Activated CD4-positive, alpha-beta memory T cell treated with anti-CD3 and anti-CD28 coated beads for 36 hours (primary cell): ENCODE measurements around the gene SLC5A8. TPM values are rescaled to one million over a fixed set of nuclear protein-coding genes. Genes with fewer than 3 reads are reported as not detected.
"Not testable (repeated sequence)": the region's sequence is repeated elsewhere in the genome, so short reads cannot be mapped to it uniquely, and the experiment has no call there.

Source experiments
- CTCF ChIA-PET: fragments of 350-600 bp; sonication (Branson Sonifier 250); formaldehyde crosslinking; loops from one replicate; lab custom pipeline; 2021; ENCODE audit warnings: antibody characterized with exemption, inconsistent platforms; lab: Charles Lee
- POLR2A ChIA-PET: fragments of 350-600 bp; sonication (Branson Sonifier 250); formaldehyde crosslinking; loops from one replicate; lab custom pipeline; 2021; ENCODE audit warnings: antibody characterized with exemption; lab: Charles Lee
- DNase-seq: peaks from one replicate; pipeline ENCODE4 v3.0.0-alpha.2; 2020
- H3K27ac Mint-ChIP-seq: one replicate; pipeline ENCODE4 v1.8.0; 2021; ENCODE audit warnings: mixed read lengths
- H3K27me3 Mint-ChIP-seq: one replicate; pipeline ENCODE4 v1.8.0; 2021; ENCODE audit warnings: mixed read lengths
- H3K36me3 Mint-ChIP-seq: one replicate; pipeline ENCODE4 v1.8.0; 2021; ENCODE audit warnings: mixed read lengths
- H3K4me1 Mint-ChIP-seq: one replicate; pipeline ENCODE4 v1.8.0; 2021; ENCODE audit warnings: low read depth, mixed read lengths
- H3K4me3 Mint-ChIP-seq: one replicate; pipeline ENCODE4 v1.8.0; 2021; ENCODE audit warnings: mild to moderate bottlenecking, mixed read lengths
- H3K9me3 Mint-ChIP-seq: one replicate; pipeline ENCODE4 v1.8.0; 2021; ENCODE audit warnings: mixed read lengths
- intact Hi-C: fragments of 100-400 bp; cut with micrococcal nuclease; formaldehyde crosslinking; loops from one replicate; pipeline ENCODE4 v1.15.1; 2023
- total RNA-seq, 2 experiments: library from RNA; stranded (reverse); gene quantifications; one replicate each; pipeline ENCODE4 v1.2.3, GENCODE V29; 2021

The SLC5A8 gene
- total RNA-seq, 2 experiments from 2014 or later, result not detected

DNA sequence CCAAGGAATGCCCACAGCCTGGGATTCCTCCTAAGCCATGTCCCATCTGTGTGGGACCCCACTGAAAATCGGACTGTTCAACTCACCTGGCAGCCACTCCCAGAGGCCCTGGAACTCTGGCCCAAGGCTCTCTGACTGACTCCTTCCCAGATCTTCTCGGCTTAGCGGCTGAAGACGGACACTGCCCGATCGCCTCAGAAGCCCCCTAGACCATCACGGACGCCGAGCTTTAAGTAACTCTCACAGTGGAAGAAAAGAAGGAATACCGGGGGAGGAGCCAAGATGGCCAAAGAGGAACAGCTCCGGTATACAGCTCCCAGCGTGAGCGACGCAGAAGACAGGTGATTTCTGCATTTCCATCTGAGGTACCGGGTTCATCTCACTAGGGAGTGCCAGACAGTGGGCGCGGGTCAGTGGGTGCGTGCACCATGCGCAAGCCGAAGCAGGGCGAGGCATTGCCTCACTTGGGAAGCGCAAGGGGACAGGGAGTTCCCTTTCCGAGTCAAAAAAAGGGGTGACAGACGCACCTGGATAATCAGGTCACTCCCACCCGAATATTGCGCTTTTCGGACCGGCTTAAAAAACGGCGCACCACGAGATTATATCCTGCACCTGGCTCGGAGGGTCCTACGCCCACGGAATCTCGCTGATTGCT is 64.1 kb downstream of the SLC5A8 start:
- H3K27ac Mint-ChIP-seq, H3K4me1 Mint-ChIP-seq, H3K4me3 Mint-ChIP-seq, DNase-seq, POLR2A ChIA-PET, H3K9me3 Mint-ChIP-seq, H3K36me3 Mint-ChIP-seq, intact Hi-C loops, H3K27me3 Mint-ChIP-seq, CTCF ChIA-PET: not testable (repeated sequence)

DNA sequence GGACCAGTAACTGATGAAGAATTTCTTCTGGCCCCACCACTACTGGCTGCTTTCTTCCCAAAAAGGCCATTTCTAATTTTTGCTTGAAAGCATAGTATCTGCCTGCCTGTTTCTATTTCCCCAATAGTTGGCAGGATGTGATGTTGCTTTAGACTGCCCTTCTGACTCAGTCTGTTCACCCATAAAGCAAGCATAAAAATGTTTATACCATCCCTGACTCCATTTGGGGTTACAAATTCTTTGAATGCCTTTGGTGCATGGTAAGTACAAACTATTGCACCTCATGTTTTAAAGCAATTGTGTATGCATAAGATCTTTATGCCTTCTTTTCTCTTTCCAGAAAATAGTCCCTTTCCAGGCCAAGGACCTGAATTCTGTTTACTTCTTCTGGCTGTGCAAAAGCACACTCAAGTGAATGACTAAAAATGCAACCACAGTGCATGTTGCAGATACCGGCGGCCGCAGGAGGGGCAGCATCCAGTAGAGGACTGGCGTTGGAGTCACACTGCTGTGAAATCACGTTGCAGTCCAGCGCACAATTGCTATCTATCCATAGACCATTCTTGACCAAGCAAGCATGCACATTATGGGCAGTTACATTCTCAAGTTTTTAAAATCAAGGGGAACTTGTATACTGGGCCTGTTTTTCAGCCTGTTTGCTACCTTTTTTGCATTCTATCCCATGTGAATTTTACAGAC is 82.4 kb downstream of the SLC5A8 start:
- peaks cover 2% of the 10 kb centered on the region for H3K27me3 Mint-ChIP-seq
- POLR2A ChIA-PET, result no interaction called here
- H3K4me1 Mint-ChIP-seq, result no peaks in the 10 kb centered on the region
- H3K27ac Mint-ChIP-seq, result no peak overlapping the region
- H3K9me3 Mint-ChIP-seq, result no peaks in the 10 kb centered on the region
- intact Hi-C loops, result no loop called here
- CTCF ChIA-PET, result no interaction called here
- H3K36me3 Mint-ChIP-seq, result no peaks in the 10 kb centered on the region
- no peak overlapping the region for H3K4me3 Mint-ChIP-seq
- no peak for DNase-seq

DNA sequence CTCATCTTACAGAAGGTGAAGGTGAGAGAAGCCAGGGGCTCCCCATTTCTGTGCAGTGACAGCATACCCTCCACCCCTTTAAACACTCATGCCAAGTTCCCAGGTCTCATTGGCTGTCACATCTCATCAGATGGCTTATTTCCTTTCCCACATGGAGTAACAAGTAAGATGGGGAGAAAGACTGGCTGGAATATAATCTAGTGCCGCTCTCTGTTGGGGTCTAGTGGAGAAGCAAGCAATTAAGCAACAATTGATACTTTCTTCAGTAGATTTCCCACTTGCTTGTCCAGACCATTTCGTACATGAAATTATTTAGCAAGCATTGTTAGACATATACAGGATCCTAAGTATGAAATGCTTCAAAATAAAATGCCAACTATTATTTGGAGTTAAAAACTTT is 92.2 kb downstream of the SLC5A8 start:
- intact Hi-C loops, result no loop called here
- Mint-ChIP-seq H3K9me3 (peaks cover 2% of the 10 kb centered on the region), H3K27ac (no peak overlapping the region), H3K27me3 (no peaks in the 10 kb centered on the region), H3K4me3 (no peak overlapping the region), H3K4me1 (no peaks in the 10 kb centered on the region), H3K36me3 (no peaks in the 10 kb centered on the region)
- ChIA-PET POLR2A (no interaction called here), CTCF (no interaction called here)
- no peak for DNase-seq

DNA sequence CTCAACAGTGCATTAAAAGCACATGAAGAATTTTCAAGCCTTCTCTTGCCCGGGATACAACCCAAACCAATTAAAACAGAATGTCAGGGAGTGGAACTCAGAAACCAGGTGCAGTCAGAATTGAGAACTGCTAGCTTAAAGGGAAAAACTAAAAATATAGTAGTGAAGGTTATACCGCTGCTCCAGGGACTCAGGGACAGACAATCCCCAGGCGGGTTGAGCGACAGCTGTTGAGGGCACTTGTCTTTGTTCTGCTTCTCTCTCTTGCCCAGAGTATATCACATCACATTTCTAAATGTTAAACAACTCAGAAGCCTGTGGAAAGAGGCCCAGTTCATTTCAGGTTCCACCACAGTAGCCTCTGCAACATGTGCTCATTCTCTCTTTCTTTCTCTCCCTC is 93.1 kb downstream of the SLC5A8 start:
- intact Hi-C loops, result no loop called here

DNA sequence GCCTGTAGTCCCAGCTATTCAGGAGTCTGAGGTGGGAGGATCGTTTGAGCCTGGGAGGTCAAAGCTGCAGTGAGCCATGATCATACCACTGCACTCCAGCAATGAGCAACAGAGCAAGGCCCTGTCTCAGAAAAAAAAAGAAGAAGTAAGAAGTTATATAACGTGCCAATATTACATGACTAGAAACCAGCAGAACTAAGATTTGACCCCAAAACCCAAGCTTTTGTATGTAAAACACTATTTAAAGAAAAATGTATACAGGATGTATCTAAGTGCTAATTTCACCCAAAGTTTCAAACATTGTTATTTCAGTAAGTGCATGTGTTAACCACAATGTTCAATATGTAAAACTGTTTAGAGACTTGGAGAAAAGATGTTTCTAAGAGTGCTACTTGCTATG is 94.7 kb downstream of the SLC5A8 start:
- POLR2A ChIA-PET, result no interaction called here
- no peaks in the 10 kb centered on the region for H3K4me1 Mint-ChIP-seq
- H3K4me3 Mint-ChIP-seq, result no peak overlapping the region
- no peaks in the 10 kb centered on the region for H3K27me3 Mint-ChIP-seq
- intact Hi-C loops, result no loop called here
- DNase-seq, result no peak
- CTCF ChIA-PET, result no interaction called here
- no peak overlapping the region for H3K27ac Mint-ChIP-seq
- H3K36me3 Mint-ChIP-seq, result no peaks in the 10 kb centered on the region
- H3K9me3 Mint-ChIP-seq, result peaks cover 2% of the 10 kb centered on the region

More for the DNA sequence above, 93.1 kb downstream of the SLC5A8 start:
- no peaks in the 10 kb centered on the region for H3K4me1 Mint-ChIP-seq
- no peak for DNase-seq
- CTCF ChIA-PET, result no interaction called here
- H3K9me3 Mint-ChIP-seq, result peaks cover 2% of the 10 kb centered on the region
- no peak overlapping the region for H3K4me3 Mint-ChIP-seq
- no peaks in the 10 kb centered on the region for H3K27me3 Mint-ChIP-seq
- POLR2A ChIA-PET, result no interaction called here
- H3K36me3 Mint-ChIP-seq, result no peaks in the 10 kb centered on the region
- H3K27ac Mint-ChIP-seq, result no peak overlapping the region

DNA sequence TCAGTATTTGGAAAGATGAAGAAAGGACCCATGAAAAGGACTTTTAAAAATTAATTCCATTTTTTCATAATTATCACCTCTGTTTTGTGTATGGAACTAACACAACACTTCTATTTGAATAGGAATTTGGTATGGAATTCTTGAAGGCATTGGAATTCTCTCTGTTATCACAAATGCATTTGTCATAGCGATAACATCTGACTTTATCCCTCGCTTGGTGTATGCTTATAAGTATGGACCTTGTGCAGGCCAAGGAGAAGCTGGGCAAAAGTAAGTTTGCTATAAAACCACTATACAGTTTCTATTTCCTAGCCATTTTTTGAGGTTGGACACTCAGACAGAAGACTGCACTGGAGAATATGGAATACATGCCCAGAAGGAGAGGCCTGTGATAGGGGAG is 98.6 kb downstream of the SLC5A8 start:
- CTCF ChIA-PET, result no interaction called here
- no peak for DNase-seq
- Mint-ChIP-seq H3K27ac (no peak overlapping the region), H3K27me3 (no peaks in the 10 kb centered on the region), H3K4me1 (no peaks in the 10 kb centered on the region), H3K4me3 (no peak overlapping the region), H3K36me3 (no peaks in the 10 kb centered on the region), H3K9me3 (no peaks in the 10 kb centered on the region)
- intact Hi-C loops, result no loop called here
- POLR2A ChIA-PET, result no interaction called here

DNA sequence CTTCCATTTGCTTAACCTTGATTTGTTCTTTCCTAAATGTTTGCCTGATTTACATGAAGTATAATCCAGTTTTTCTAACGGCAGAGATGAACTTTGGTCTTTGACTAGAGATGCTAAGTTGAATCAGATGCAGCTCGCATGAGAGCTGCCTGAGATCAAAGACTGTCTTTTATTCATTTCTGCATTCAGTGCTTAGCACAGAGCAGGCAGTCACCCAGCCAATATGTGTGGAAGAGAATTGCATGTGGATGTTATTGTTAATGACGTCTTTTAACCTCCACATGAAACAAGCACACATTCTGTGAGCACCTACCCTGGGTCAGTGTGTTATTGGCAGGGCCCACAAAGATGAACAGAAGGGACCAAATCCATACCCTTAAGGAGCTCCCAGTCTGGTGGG is 99.2 kb downstream of the SLC5A8 start:
- intact Hi-C loops, result no loop called here
- Mint-ChIP-seq H3K4me1 (no peaks in the 10 kb centered on the region), H3K27ac (no peak overlapping the region), H3K4me3 (no peak overlapping the region), H3K36me3 (no peaks in the 10 kb centered on the region), H3K27me3 (no peaks in the 10 kb centered on the region), H3K9me3 (no peaks in the 10 kb centered on the region)
- ChIA-PET CTCF (no interaction called here), POLR2A (no interaction called here)
- no peak for DNase-seq

DNA sequence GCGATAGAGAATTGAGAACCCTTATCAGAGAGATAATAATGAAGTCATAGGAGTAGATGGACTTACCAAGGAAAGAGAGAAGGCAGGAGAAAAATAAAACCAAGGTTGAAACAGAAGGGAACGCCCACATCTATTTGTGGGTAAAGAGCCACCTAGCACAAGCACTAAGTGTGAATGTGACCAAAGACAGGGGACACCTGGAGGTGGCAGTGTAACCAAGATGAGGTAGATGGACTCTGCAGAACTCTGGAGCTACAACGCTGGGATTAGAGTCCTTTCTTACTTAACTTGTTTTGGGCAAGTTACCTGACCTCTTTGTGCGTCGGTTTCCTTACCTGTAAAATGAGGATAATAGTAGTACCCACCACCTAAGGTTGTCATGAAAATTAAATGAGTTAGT is 101.9 kb downstream of the SLC5A8 start:
- Mint-ChIP-seq H3K4me1 (no peaks in the 10 kb centered on the region), H3K27ac (no peak overlapping the region), H3K27me3 (no peaks in the 10 kb centered on the region), H3K9me3 (peaks cover 6% of the 10 kb centered on the region), H3K4me3 (no peak overlapping the region), H3K36me3 (no peaks in the 10 kb centered on the region)
- intact Hi-C loops, result no loop called here
- POLR2A ChIA-PET, result no interaction called here
- no peak for DNase-seq
- CTCF ChIA-PET, result no interaction called here

DNA sequence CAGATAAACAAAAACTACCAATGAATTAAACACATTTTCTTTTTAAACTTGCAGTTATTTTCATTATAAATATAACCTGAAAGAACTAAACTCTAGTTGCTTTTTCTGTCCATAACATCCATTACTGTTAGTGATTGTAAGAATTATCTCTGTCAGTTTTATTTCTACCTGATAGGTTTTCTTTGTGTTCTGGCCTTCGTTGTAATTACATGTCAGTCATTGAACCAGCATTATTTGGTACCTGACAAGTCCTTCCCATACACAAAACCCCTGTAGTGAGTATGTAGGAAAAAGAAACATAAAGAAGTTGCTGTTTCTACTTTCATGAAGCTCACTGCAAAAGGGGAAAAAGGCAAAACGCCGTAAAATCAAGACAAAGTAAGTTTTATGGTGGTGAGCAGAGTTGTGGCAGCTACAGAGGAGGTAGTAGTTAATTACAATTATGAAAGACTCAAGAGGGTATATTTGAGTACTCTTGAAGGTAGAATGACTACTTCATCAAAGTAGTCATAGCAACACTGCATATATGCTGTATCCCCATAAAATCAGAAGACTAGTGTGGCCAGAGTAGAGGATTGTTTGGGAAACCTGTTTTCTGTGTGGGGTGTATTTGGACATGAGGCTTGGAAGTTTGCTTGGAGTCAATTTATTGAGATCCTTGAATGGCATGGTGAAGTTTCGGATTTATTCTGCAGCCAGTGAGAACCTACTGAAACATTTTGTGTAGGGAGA is 102.8 kb downstream of the SLC5A8 start:
- intact Hi-C loops, result no loop called here
- H3K27ac Mint-ChIP-seq, result no peak overlapping the region
- H3K27me3 Mint-ChIP-seq, result no peaks in the 10 kb centered on the region
- POLR2A ChIA-PET, result no interaction called here
- H3K4me3 Mint-ChIP-seq, result no peak overlapping the region
- no peaks in the 10 kb centered on the region for H3K4me1 Mint-ChIP-seq
- H3K36me3 Mint-ChIP-seq, result no peaks in the 10 kb centered on the region
- CTCF ChIA-PET, result no interaction called here
- no peak for DNase-seq
- peaks cover 6% of the 10 kb centered on the region for H3K9me3 Mint-ChIP-seq

Other genes with a start within 250 kb of the SLC5A8 start
- 10 to 100 TPM; 18.1 to 20.6 TPM for gene UTP20, start 69.9 kb upstream of the SLC5A8 start, total RNA-seq
- 10 to 100 TPM; 63.2 to 64.1 TPM for gene ARL1, start 197.5 kb upstream of the SLC5A8 start, total RNA-seq